Measurements from ENCODE around the gene SH2B3. TPM values are rescaled to one million over a fixed set of nuclear protein-coding genes. Genes with fewer than 3 reads are reported as not detected.
"Not testable (repeated sequence)": the region's sequence is repeated elsewhere in the genome, so short reads cannot be mapped to it uniquely, and the experiment has no call there.

Gene SH2B3
- total RNA-seq, 1 donor from 2014 or later = 50.7 TPM

GRCh38 chr12:111469401-111469800, 63.7 kb downstream of the SH2B3 start:
- intact Hi-C loops (cut with micrococcal nuclease) = no loop called here
- Mint-ChIP-seq H3K4me1 (no peaks in the 10 kb centered on the region), H3K36me3 (ENCODE audit: low read depth) (peaks cover 52% of the 10 kb centered on the region), H3K27me3 (no peaks in the 10 kb centered on the region), H3K9me3 (no peaks in the 10 kb centered on the region), H3K4me3 (no peak overlapping the region), H3K27ac (no peak overlapping the region)
- CTCF ChIA-PET = no interaction called here
- no peak for DNase-seq
- TF ChIP-seq CTCF (IDR thresholded peaks at IDR 0.05) = no peak
- no peak for ATAC-seq (ENCODE audit: low read depth)
- POLR2A ChIA-PET = no interaction called here

GRCh38 chr12:111471236-111471635, 65.5 kb downstream of the SH2B3 start:
- DNase-seq (no peak), ATAC-seq (ENCODE audit: low read depth) (no peak)
- ChIA-PET POLR2A (no interaction called here), CTCF (interaction anchor here (1.1 to 2.2 kb wide), 2 partner anchors 20 to 74 kb away, joined by 5 to 8 read pairs; no protein-coding TSS in a partner anchor)
- Mint-ChIP-seq H3K4me3 (no peak overlapping the region), H3K9me3 (no peaks in the 10 kb centered on the region), H3K4me1 (no peaks in the 10 kb centered on the region), H3K36me3 (ENCODE audit: low read depth) (peaks cover 57% of the 10 kb centered on the region), H3K27me3 (no peaks in the 10 kb centered on the region), H3K27ac (no peak overlapping the region)
- intact Hi-C loops (cut with micrococcal nuclease) = no loop called here
- no peak for TF ChIP-seq CTCF (IDR thresholded peaks at IDR 0.05)

GRCh38 chr12:111482462-111482861, 76.7 kb downstream of the SH2B3 start:
- no peak for ATAC-seq (ENCODE audit: low read depth)
- no peak for DNase-seq
- intact Hi-C loops (cut with micrococcal nuclease) = loop anchor here (1.0 to 2.0 kb wide), 2 partner anchors 85 to 152 kb away; no protein-coding TSS in a partner anchor
- ChIA-PET POLR2A (no interaction called here), CTCF (interaction anchor here (0.8 to 4.9 kb wide), 3 partner anchors 21 to 85 kb away, joined by 4 to 33 read pairs (median 7); no protein-coding TSS in a partner anchor)
- no peak for TF ChIP-seq CTCF (IDR thresholded peaks at IDR 0.05)
- H3K4me1 Mint-ChIP-seq = no peaks in the 10 kb centered on the region
- H3K36me3 Mint-ChIP-seq (ENCODE audit: low read depth) = peaks cover 52% of the 10 kb centered on the region
- H3K4me3 Mint-ChIP-seq = no peak overlapping the region
- H3K27ac Mint-ChIP-seq = no peak overlapping the region
- no peaks in the 10 kb centered on the region for H3K27me3 Mint-ChIP-seq
- H3K9me3 Mint-ChIP-seq = no peaks in the 10 kb centered on the region

- Mint-ChIP-seq H3K4me1 (no peaks in the 10 kb centered on the region), H3K27me3 (no peaks in the 10 kb centered on the region), H3K36me3 (ENCODE audit: low read depth) (peaks cover 71% of the 10 kb centered on the region), H3K9me3 (no peaks in the 10 kb centered on the region), H3K27ac (no peak overlapping the region), H3K4me3 (no peak overlapping the region)
- ChIA-PET POLR2A (interaction anchor here (0.5 kb wide), 1 partner anchor 45 kb away, joined by 11 read pairs; no protein-coding TSS in a partner anchor), CTCF (no interaction called here)
- DNase-seq (no peak), ATAC-seq (ENCODE audit: low read depth) (no peak)
- intact Hi-C loops (cut with micrococcal nuclease) = no loop called here
- TF ChIP-seq CTCF (IDR thresholded peaks at IDR 0.05) = no peak
Observed at GRCh38 chr12:111488271-111488670, 82.5 kb downstream of the SH2B3 start.

GRCh38 chr12:111488798-111489197, 83.1 kb downstream of the SH2B3 start:
- ATAC-seq (ENCODE audit: low read depth) = no peak
- no peak for TF ChIP-seq CTCF (IDR thresholded peaks at IDR 0.05)
- ChIA-PET POLR2A (no interaction called here), CTCF (interaction anchor here (0.5 kb wide), 1 partner anchor 553 kb away, joined by 5 read pairs; no protein-coding TSS in a partner anchor)
- H3K9me3 Mint-ChIP-seq = no peaks in the 10 kb centered on the region
- no peak overlapping the region for H3K4me3 Mint-ChIP-seq
- no peak for DNase-seq
- H3K27ac Mint-ChIP-seq = no peak overlapping the region
- H3K36me3 Mint-ChIP-seq (ENCODE audit: low read depth) = peaks cover 68% of the 10 kb centered on the region
- H3K27me3 Mint-ChIP-seq = no peaks in the 10 kb centered on the region
- H3K4me1 Mint-ChIP-seq = no peaks in the 10 kb centered on the region
- intact Hi-C loops (cut with micrococcal nuclease) = no loop called here

- POLR2A ChIA-PET; H3K9me3 Mint-ChIP-seq; H3K4me3 Mint-ChIP-seq; ATAC-seq (ENCODE audit: low read depth); DNase-seq; H3K4me1 Mint-ChIP-seq; intact Hi-C loops (cut with micrococcal nuclease); H3K27me3 Mint-ChIP-seq; H3K27ac Mint-ChIP-seq: not testable (repeated sequence)
- CTCF ChIA-PET = interaction anchor here (1.3 kb wide), 1 partner anchor 41 kb away, joined by 4 read pairs; no protein-coding TSS in a partner anchor
- H3K36me3 Mint-ChIP-seq (ENCODE audit: low read depth) = peaks cover 66% of the 10 kb centered on the region
Observed at GRCh38 chr12:111492979-111493378, 87.3 kb downstream of the SH2B3 start.
